SK-N-SH (cell line): ENCODE measurements around the gene FDXR. TPM values are rescaled to one million over a fixed set of nuclear protein-coding genes. Genes with fewer than 3 reads are reported as not detected.

Experiments used
- CTCF ChIA-PET: fragments of 300-600, 350-600 bp; formaldehyde crosslinking; extraction: SDS; loops from one replicate; lab custom pipeline; 2021; lab: Yijun Ruan, JAX
- POLR2A ChIA-PET: fragments of 350-600 bp; sonication (Branson Sonifier 250); formaldehyde crosslinking; extraction: SDS; loops from one replicate; lab custom pipeline; 2020; ENCODE audit warnings: antibody characterized with exemption, inconsistent platforms; lab: Yijun Ruan, JAX
- DNase-seq: peaks from one replicate; pipeline ENCODE4 v3.0.0; 2012
- H2AFZ ChIP-seq: fragments of 200-600 bp; sonication (generic); 2 replicates; pipeline ENCODE4 v1.8.1; 2016; ENCODE audit warnings: antibody characterized with exemption, mild to moderate bottlenecking, low read depth
- H3F3A ChIP-seq: fragments of 200-600 bp; sonication (generic); replicated peaks from 2 replicates; pipeline ENCODE3; 2016; ENCODE audit warnings: antibody characterized with exemption, mild to moderate bottlenecking; ENCODE audit not compliant: insufficient read depth
- H3K27ac ChIP-seq, 2 experiments: fragments of 200-500 bp in 1 of 2; fragments of 200-600 bp in 1 of 2; sonication (Bioruptor generic) in 1 of 2; sonication (generic), shearing (Covaris generic) in 1 of 2; 2 replicates each; pipeline versions ENCODE4 v1.5.1 to v1.6.1; 2014 to 2016; ENCODE audit warnings: low read depth in 2 of 2, inconsistent platforms in 1 of 2, low read length in 1 of 2, mild to moderate bottlenecking in 1 of 2, mixed read lengths in 1 of 2
- H3K27me3 ChIP-seq: fragments of 200-600 bp; sonication (generic), shearing (Covaris generic); 2 replicates; pipeline ENCODE4 v1.6.1; 2016; ENCODE audit warnings: mixed run types; ENCODE audit not compliant: insufficient read depth
- H3K36me3 ChIP-seq, 2 experiments: fragments of 200-500 bp in 1 of 2; fragments of 200-600 bp in 1 of 2; sonication (Bioruptor generic) in 1 of 2; sonication (generic) in 1 of 2; replicated peaks in 1 of 2; 2 replicates each; pipeline versions ENCODE3 to v1.5.1; 2014 to 2016; ENCODE audit warnings: low read length in 1 of 2, mild to moderate bottlenecking in 1 of 2; ENCODE audit not compliant: insufficient read depth in 2 of 2, control insufficient read depth in 1 of 2
- H3K4me1 ChIP-seq, 2 experiments: fragments of 200-500 bp in 1 of 2; fragments of 200-600 bp in 1 of 2; sonication (Bioruptor generic) in 1 of 2; sonication (generic), shearing (Covaris generic) in 1 of 2; 2 replicates each; pipeline versions ENCODE4 v1.5.1 to v1.6.1; 2014 to 2016; ENCODE audit warnings: low read depth in 1 of 2, low read length in 1 of 2, mixed run types in 1 of 2; ENCODE audit not compliant: insufficient read depth in 2 of 2, control insufficient read depth in 1 of 2
- H3K4me2 ChIP-seq: fragments of 200-600 bp; sonication (generic), shearing (Covaris generic); 2 replicates; pipeline ENCODE4 v1.6.1; 2017; ENCODE audit warnings: mixed run types
- H3K4me3 ChIP-seq, 2 experiments: fragments of 200-500 bp in 1 of 2; fragments of 200-600 bp in 1 of 2; sonication (Bioruptor generic) in 1 of 2; sonication (generic), shearing (Covaris generic) in 1 of 2; 2 replicates each; pipeline versions ENCODE4 v1.5.1 to v1.8.1; 2014 to 2016; ENCODE audit warnings: low read depth in 2 of 2, inconsistent platforms in 1 of 2, low read length in 1 of 2, mild to moderate bottlenecking in 1 of 2, mixed read lengths in 1 of 2, moderate library complexity in 1 of 2
- H3K79me2 ChIP-seq: fragments of 200-600 bp; sonication (generic); 2 replicates; pipeline ENCODE4 v1.8.1; 2017; ENCODE audit warnings: mild to moderate bottlenecking; ENCODE audit not compliant: insufficient read depth
- H3K9ac ChIP-seq: fragments of 200-600 bp; sonication (generic); 2 replicates; pipeline ENCODE4 v1.6.1; 2017; ENCODE audit warnings: mixed run types
- H3K9me2 ChIP-seq: fragments of 200-600 bp; sonication (generic); 2 replicates; pipeline ENCODE4 v1.6.1; 2017; ENCODE audit warnings: mixed run types
- H3K9me3 ChIP-seq: fragments of 200-600 bp; sonication (generic); 2 replicates; pipeline ENCODE4 v1.6.1; 2017; ENCODE audit warnings: mixed run types, mild to moderate bottlenecking, moderate library complexity
- H4K20me1 ChIP-seq: fragments of 200-600 bp; sonication (generic); 2 replicates; pipeline ENCODE4 v1.6.1; 2017; ENCODE audit warnings: mild to moderate bottlenecking, mixed run types; ENCODE audit not compliant: insufficient read depth
- EZH2phosphoT487 ChIP-seq: fragments of 200-600 bp; sonication (generic); IDR thresholded peaks from 2 replicates; pipeline ENCODE4 v1.6.1; 2017; ENCODE audit warnings: low read depth, mixed run types, mild to moderate bottlenecking, antibody characterized with exemption, moderate library complexity, borderline replicate concordance
- FOSL2 ChIP-seq: IDR thresholded peaks from 2 replicates; pipeline ENCODE4 v1.4.0; 2012; ENCODE audit warnings: low read depth, mild to moderate bottlenecking, moderate library complexity, borderline replicate concordance
- FOXJ3 ChIP-seq: sonication (generic); formaldehyde crosslinking; IDR thresholded peaks from 2 replicates; pipeline ENCODE4 v1.5.1; 2020; ENCODE audit warnings: mild to moderate bottlenecking, missing genetic modification reagents
- FOXM1 ChIP-seq: IDR thresholded peaks from 2 replicates; pipeline ENCODE4 v1.4.0; 2012; ENCODE audit warnings: low read depth, mild to moderate bottlenecking
- GATA2 ChIP-seq: sonication (generic); formaldehyde crosslinking; IDR thresholded peaks from 2 replicates; pipeline ENCODE4 v1.5.0; 2020; ENCODE audit warnings: mild to moderate bottlenecking, missing genetic modification reagents
- IRF3 ChIP-seq: fragments of 150-350 bp; IDR thresholded peaks from 2 replicates; pipeline ENCODE4 v1.6.1; 2016; ENCODE audit warnings: mild to moderate bottlenecking, low read depth, low read length
- MEF2A ChIP-seq: IDR thresholded peaks from 2 replicates; pipeline ENCODE4 v1.4.0; 2012; ENCODE audit warnings: low read depth, borderline replicate concordance
- NFIC ChIP-seq: IDR thresholded peaks from 2 replicates; pipeline ENCODE4 v1.4.0; 2012; ENCODE audit warnings: borderline replicate concordance
- PBX3 ChIP-seq: IDR thresholded peaks from 2 replicates; pipeline ENCODE4; 2012
- POLR2AphosphoS5 ChIP-seq: IDR thresholded peaks from 2 replicates; pipeline ENCODE4 v1.6.1; 2012; ENCODE audit warnings: low read depth, low read length
- RCOR1 ChIP-seq: fragments of 150-350 bp; IDR thresholded peaks from 2 replicates; pipeline ENCODE4 v1.6.1; 2017; ENCODE audit warnings: antibody characterized with exemption, low read length
- RFX5 ChIP-seq: IDR thresholded peaks from 2 replicates; pipeline ENCODE4 v1.6.1; 2012; ENCODE audit warnings: mild to moderate bottlenecking, improper control_type of control experiment, low read length
- RXRA ChIP-seq: IDR thresholded peaks from 2 replicates; pipeline ENCODE4 v1.4.0; 2012; ENCODE audit warnings: low read depth, mild to moderate bottlenecking, borderline replicate concordance
- SMC3 ChIP-seq: IDR thresholded peaks from 2 replicates; pipeline ENCODE4 v1.6.1; 2012; ENCODE audit warnings: low read depth, low read length, improper control_type of control experiment
- TAF1 ChIP-seq: IDR thresholded peaks from 2 replicates; pipeline ENCODE4 v1.6.1; 2012; ENCODE audit warnings: low read depth, mild to moderate bottlenecking, low read length, moderate library complexity, borderline replicate concordance
- TCF12 ChIP-seq: IDR thresholded peaks from 2 replicates; pipeline ENCODE4 v1.4.0; 2012
- TEAD4 ChIP-seq: IDR thresholded peaks from 2 replicates; pipeline ENCODE4 v1.4.0; 2012; ENCODE audit warnings: mild to moderate bottlenecking, borderline replicate concordance; ENCODE audit not compliant: insufficient read depth
- USF1 ChIP-seq: IDR thresholded peaks from 2 replicates; pipeline ENCODE4 v1.4.0; 2012; ENCODE audit warnings: low read depth, borderline replicate concordance
- YY1 ChIP-seq: IDR thresholded peaks from 2 replicates; pipeline ENCODE4 v1.4.0; 2012; ENCODE audit warnings: low read depth, mild to moderate bottlenecking
- ZBTB33 ChIP-seq: IDR thresholded peaks from 2 replicates; pipeline ENCODE4 v1.4.0; 2012; ENCODE audit warnings: low read depth, borderline replicate concordance
- WGBS: methylation state at CpG from one replicate; pipeline ENCODE4 v1.1.6; 2017; ENCODE audit warnings: low lambda C conversion rate; 5-methylcytosine and 5-hydroxymethylcytosine counted together
- polyA plus RNA-seq, 3 experiments: library from polyadenylated mRNA; depleted of rRNA; stranded (reverse); fragments of >200 nt; gene quantifications; 2 replicates each; pipeline ENCODE4 v1.2.3, GENCODE V29; 2012

FDXR gene
- polyA plus RNA-seq, 1 of the 3 experiments (the other 2 are of a cell fraction): 86.7 TPM

GRCh38 chr17:74877592-74878548, 5.1 kb upstream of the FDXR start:
- H4K20me1 ChIP-seq: no peaks in the 10 kb centered on the region
- H3K27me3 ChIP-seq: peaks cover 10% of the 10 kb centered on the region; the same call in 1 of the 2 replicates
- H2AFZ ChIP-seq: no peak overlapping the region
- CTCF ChIA-PET: interaction anchor here (0.7 to 47.7 kb wide), 8 partner anchors 10 to 117 kb away, joined by 3 to 3869 read pairs (median 4); partner anchors contain the start of genes GRIN2C, NAT9, OTOP2 and OTOP3
- no peaks in the 10 kb centered on the region for H3K9me2 ChIP-seq
- POLR2A ChIA-PET: no interaction called here
- no peak for DNase-seq
- H3K79me2 ChIP-seq: no peaks in the 10 kb centered on the region
- no peaks in the 10 kb centered on the region for H3K9me3 ChIP-seq
- H3K27ac ChIP-seq: no peak overlapping the region
- no peak overlapping the region for H3K4me3 ChIP-seq
- 61% methylated on average over 19 of the region's 19 CpGs for WGBS
- H3K4me2 ChIP-seq: no peak overlapping the region
- no peak for TF ChIP-seq ZBTB33
- H3K9ac ChIP-seq: no peak overlapping the region
- peaks cover 0 to 5% of the 10 kb centered on the region in 2 experiments; a peak in 2 of 4 replicates for H3K4me1 ChIP-seq
- H3K36me3 ChIP-seq: no peaks in the 10 kb centered on the region
- H3F3A ChIP-seq: no peaks in the 10 kb centered on the region

- DNase-seq: no peak
- Histone ChIP-seq H3K27me3 (no peaks in the 10 kb centered on the region), H3K36me3 (peaks cover 0 to 2% of the 10 kb centered on the region in 2 experiments), H3K27ac (no peak overlapping the region), H3K9ac (no peak overlapping the region)
- TF ChIP-seq FOXJ3: no peak
- no peak for TF ChIP-seq FOSL2
- no peak for TF ChIP-seq TEAD4
- TF ChIP-seq RCOR1: no peak
- TF ChIP-seq MEF2A: no peak
- no peak for TF ChIP-seq POLR2AphosphoS5
- TF ChIP-seq USF1: no peak
- no peak for TF ChIP-seq YY1
- no peak for TF ChIP-seq EZH2phosphoT487
- no peak for TF ChIP-seq FOXM1
- TF ChIP-seq GATA2 (CRISPR knock-in tag): no peak
- no peak for TF ChIP-seq RXRA
- TF ChIP-seq PBX3: no peak
- no peak for TF ChIP-seq NFIC
- TF ChIP-seq RFX5: no peak
- TF ChIP-seq TCF12: no peak
- no peak for TF ChIP-seq IRF3
- TF ChIP-seq SMC3: no peak
- TF ChIP-seq TAF1: no peak
- TF ChIP-seq, all 33 proteins: peak for 0
- Histone ChIP-seq H3K9me2 (no peaks in the 10 kb centered on the region), H3K4me1 (peaks cover 9 to 19% of the 10 kb centered on the region in 2 experiments; a peak in 3 of 4 replicates), H3K4me3 (no peak overlapping the region), H2AFZ (no peak overlapping the region), H3K79me2 (peaks cover 13% of the 10 kb centered on the region), H3F3A (no peaks in the 10 kb centered on the region), H3K9me3 (no peaks in the 10 kb centered on the region), H4K20me1 (no peaks in the 10 kb centered on the region), H3K4me2 (no peak overlapping the region)
- 69% methylated on average over 6 of the region's 6 CpGs for WGBS
- POLR2A ChIA-PET: no interaction called here
- CTCF ChIA-PET: interaction anchor here (47.7 kb wide), 1 partner anchor 58 kb away, joined by 3869 read pairs; the partner anchor contains the start of genes GRIN2C and NAT9
These were observed 3.3 kb upstream of the FDXR start for GRCh38 chr17:74875977-74876593.
